HG02798 (cell line): ENCODE results near the gene PRSS33.

ENCODE experiments used
- ATAC-seq: cut with Tn5 transposase; IDR thresholded peaks from one replicate; pipeline ENCODE4 v1.9.1; 2021; ENCODE audit warnings: mild to moderate bottlenecking; ENCODE audit not compliant: unreplicated experiment, poor library complexity

Gene PRSS33

GRCh38 chr16:2787406-2787805 is at the start of gene PRSS33:
TSS of gene PRSS33 (minus strand) at chr16:2787560. CDS start at chr16:2786547, 1,013 bp downstream.
- ATAC-seq, result no peak

- no peak for ATAC-seq
These were observed 49.5 kb upstream of the PRSS33 start for GRCh38 chr16:2836646-2837508.

DNA sequence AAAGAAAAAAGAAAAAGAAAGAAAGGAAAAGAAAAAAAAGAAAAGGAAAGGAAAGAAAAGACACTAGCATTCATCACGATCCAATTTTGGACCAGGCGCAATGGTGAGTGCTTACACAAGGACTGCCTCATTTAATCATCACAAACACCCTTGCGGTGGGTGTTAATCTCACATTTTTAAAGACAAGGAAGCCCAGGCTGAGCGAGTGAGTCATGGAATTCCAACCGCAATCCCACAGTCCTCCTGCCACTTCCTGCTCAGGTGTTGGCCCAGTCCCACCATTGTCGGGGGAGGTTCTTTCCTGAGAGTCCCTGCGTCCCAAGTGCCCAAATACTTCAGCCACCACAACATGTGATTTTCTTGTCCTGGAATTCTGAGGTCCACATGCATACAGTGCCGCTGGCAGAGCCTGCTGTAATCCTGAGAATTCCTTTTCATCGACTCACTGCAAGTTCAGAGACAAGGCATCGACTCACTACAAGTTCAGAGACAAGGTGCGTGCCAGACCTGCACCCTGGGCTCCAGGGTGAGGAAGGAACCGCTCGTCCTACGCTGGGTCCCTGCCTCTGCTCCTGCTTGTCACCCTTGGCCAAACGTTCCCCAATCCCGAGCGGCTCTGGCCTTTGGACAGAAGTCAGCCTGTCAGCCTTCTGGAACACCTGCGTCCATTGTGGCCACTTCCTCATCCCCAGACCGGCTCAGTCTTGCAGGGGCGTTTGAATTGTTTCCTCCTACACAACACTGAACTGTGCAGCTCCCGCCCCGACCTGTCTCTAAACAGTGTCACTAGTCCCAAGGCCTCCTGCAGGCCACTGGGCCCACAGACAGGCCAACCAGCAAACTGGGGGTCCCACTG is 48.5 kb upstream of the PRSS33 start:
- ATAC-seq, result no peak

GRCh38 chr16:2834968-2835367 is 47.6 kb upstream of the PRSS33 start:
- ATAC-seq, result no peak

GRCh38 chr16:2833776-2834175 is 46.4 kb upstream of the PRSS33 start:
- ATAC-seq, result no peak

- ATAC-seq, result no peak
These were observed 43.8 kb upstream of the PRSS33 start for GRCh38 chr16:2831203-2831602.

DNA sequence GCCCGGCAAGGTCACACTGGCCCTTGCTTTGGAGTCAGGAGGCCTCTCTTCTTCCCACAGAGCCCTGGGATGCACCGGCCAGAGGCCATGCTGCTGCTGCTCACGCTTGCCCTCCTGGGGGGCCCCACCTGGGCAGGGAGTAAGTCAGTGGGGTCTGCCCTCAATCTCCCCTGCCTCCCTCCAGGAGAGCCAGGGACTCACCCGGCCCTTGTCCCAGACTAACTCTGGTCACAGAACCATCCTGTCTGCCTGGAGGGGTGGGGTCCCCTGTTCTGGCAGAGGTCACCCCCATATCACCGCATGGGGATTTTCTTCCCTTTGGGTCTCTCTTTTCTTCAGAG is 43.0 kb upstream of the PRSS33 start:
- no peak for ATAC-seq

DNA sequence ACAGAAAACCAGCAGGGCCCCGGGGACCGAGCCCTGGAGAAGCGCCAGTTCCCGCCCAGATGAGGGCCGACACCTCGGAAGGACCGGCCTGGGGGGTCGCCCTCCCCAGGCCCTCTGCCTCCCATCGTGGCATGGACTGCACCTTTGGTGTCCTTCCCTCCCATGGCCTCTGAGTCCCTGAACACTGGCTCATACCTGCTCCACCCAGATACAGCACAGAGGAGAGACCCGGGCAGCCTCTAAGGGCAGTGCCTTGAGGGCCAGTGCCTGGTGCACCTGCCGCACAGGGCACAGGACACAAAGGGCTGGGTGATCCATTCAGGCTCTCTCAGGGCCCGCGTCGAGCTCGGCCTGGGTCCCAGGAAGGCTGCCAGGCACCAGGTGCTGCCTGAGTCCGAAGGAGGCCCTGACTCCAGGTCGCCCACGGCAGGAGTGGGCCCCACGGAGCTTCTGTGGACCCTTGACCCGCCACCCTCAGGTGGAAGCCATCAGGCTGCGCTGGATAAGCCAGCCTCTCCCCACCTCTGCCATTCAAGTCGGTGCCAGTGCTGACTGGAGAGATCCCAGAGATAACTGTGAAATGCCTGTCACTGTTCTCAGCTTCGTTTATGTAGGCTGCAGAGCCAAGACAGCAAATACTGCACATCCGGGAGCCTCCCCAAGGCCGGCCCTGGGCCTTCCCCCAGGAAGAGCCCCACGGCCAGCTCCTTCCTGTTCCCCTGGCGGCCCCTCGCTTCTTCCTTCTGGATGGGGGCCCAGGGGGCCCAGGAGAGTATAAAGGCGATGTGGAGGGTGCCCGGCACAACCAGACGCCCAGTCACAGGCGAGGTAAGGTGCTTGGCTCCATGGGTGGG is 42.4 kb upstream of the PRSS33 start, which contains the start of gene ZG16B:
Gene ZG16B, plus strand, starts transcription at position 803 of the 854 bp plus-strand sequence. CDS start 139 bp downstream, outside the sequence.
- ATAC-seq, result no peak

- no peak for ATAC-seq
These were observed 41.6 kb upstream of the PRSS33 start for GRCh38 chr16:2828876-2829430.

DNA sequence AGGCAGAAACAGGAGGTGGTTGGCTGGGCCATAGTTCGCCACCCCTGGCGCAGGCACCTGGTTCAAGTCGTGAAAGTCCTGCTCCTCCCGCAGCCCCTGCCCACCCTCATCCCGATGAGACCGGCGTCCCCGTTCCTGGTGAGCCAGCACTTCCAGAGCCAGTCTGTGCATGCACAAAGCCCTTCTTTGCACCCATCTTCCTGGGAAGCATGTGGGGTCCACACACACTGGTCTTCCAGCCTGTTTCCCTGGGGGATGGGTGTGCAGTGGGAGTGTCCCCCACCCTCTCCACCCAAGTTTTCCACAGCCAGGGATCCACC is 41.1 kb upstream of the PRSS33 start:
- ATAC-seq, result no peak

DNA sequence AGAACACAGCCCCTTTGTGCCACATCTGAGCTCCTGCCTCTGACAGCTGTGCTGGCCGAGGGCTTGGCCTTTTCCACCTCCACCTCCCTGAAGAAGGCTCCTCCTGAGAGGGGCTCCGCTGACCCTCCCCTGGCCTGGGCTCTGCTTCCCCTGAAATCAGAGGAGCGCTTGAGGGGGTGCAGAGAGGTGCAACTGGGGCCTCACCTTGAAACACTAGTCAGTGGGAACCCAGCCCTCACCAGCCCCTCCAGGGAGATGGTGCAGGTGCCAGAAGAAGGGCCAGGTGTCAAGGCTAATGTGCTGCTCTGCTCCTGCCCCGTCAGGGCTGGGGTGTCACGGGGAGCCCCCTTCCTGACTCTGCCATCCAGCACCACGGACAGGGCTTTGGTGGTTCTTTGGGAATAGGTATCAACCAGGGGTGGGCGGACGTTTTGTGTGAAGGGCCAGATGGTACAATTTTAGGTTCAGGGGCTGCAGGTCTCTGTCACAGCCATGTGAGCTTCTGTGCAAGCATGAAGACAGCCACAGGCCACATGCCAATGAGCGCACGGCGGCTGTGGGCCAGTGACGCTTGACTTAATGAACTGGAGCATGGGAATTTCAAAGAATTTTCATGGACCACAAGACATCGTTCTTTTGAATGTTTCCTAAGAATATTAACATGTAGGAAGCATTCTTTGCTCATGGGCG is 40.6 kb upstream of the PRSS33 start:
- no peak for ATAC-seq

DNA sequence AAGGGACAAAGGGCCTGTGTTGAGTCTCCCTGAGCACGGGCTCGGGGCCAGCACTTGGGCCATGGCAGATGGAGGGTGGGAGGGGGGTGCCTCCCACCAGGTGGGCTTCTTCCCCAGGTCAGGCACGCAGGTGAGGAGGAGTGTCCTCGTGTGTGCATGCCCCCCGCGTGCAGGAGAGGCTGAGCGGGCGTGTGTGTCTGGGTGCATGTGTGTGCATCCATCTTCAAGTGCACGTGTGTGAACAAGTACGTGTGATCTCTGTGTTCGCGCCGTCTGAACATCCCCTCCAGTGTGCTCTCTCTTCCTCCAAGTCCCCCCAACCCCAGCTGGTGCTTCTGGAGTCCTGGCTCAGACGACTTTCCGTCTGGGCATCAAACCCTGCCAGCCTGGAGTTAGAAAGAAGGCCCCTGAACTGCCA is 40.0 kb upstream of the PRSS33 start:
- ATAC-seq, result no peak

- no peak for ATAC-seq
These were observed 39.4 kb upstream of the PRSS33 start for GRCh38 chr16:2826591-2827373.

GRCh38 chr16:2825906-2826305 is 38.5 kb upstream of the PRSS33 start:
- no peak for ATAC-seq

DNA sequence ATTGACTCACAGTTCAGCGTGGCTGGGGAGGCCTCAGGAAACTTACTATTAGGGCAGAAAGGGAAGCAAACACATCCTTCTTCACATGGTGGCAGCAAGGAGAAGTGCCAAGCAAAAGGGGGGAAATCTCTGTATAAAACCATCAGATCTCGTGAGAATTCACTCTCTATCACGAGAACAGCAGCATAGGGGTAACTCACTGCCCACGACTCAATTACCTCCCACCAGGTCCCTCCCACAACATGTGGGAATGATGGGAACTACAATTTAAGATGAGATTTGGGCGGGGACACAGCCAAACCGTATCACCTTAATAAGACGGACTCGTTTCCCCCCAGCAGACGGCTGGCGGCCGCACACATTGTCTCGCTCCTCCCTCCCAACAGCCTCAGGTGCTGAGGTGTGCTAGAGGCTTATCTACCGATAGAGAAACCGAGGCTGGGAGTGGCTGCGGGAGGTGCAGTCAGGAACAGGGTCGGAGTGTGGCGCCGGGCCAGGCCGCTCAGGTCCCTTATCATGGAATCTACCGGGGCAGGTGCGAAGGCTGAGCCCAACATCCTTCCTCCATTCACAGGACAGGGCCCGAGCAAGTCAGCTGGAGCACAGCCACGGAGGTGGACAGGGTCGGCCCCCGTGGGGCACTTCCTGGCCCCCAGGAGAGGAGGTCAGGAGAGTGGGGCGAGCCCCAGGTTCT is 37.8 kb upstream of the PRSS33 start:
- ATAC-seq, result no peak

DNA sequence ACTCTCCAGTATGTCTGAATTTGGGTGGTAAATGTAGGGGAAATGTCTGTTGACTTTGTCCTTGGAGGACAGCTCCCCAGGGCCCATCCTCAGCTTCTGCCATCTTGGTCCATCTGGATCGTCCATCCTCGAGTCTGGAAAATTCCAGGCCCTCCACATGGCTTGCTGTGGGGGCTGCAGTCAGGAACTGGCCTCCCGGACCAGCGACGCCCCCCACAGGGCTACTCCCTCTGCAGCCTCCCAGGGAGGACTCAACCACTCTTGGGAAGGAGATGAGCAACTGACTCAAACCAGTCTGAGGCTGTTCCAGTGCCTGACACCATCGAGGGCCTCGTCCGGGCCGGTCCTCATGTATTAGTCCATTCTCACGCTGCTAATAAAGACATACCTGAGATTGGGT is 37.3 kb upstream of the PRSS33 start:
- no peak for ATAC-seq

DNA sequence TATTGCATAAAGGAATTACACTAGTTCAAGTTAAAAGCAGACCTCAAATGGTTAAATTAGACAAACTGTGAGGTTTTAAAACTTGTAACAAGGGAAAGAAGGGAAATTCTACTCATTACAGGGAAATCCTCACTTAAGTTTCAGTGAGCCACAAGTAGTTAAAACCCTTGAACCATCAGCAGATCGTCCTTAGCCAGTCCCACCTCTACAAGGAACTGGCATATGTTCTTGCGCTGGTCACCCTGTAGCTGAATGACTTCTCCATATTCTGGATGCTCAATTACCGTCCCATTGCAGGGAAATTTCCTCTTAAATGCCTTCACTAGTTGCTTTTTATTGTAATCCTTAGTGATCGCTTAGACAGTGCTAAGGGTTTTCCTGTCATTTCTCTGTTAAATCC is 35.1 kb upstream of the PRSS33 start:
- no peak for ATAC-seq

DNA sequence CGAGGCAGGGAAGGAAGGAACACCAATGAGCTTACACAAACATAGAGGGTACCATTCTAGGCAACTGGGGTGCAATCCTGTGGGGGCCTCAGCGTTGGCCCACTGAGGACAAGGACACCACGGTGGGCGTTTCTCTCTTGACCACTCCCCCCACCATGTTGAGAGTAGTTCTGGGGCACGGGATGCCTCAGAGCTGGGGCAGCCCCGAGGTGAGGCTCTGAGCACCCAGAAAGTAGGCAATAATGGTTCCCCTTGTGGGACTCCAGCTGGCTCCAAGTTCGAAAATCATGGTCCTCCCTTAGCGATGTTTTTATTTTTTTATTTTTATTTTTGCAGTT is 34.8 kb upstream of the PRSS33 start:
- no peak for ATAC-seq
